Measurements from ENCODE around the gene IFT27.

IFT27 gene

DNA sequence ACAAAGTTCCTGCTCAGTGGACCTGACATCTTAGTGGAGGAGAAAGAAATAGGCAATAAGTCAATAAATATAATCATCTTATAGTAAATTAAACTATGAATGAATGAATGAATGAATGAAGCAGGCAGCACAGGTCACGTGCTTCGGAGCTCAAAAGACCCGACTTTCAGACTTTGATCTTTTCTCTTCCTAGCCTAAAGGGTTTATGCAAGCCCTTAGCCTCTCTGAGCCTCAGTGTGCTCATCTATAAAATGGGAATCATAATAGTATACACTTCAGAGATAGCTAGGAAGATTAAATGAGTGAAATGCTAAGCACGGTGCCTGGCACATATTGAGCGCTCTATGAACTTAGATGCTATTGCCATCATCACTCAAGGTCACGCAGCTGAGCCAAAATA is 33.4 kb upstream of the IFT27 start:
- peaks cover 14% of the 10 kb centered on the region for H3K27me3 ChIP-seq (ENCODE audit: control insufficient read depth, low read length)
- H3F3A ChIP-seq (ENCODE audit: control insufficient read depth, insufficient read depth): no peaks in the 10 kb centered on the region
- TF ChIP-seq, protein P1, sequence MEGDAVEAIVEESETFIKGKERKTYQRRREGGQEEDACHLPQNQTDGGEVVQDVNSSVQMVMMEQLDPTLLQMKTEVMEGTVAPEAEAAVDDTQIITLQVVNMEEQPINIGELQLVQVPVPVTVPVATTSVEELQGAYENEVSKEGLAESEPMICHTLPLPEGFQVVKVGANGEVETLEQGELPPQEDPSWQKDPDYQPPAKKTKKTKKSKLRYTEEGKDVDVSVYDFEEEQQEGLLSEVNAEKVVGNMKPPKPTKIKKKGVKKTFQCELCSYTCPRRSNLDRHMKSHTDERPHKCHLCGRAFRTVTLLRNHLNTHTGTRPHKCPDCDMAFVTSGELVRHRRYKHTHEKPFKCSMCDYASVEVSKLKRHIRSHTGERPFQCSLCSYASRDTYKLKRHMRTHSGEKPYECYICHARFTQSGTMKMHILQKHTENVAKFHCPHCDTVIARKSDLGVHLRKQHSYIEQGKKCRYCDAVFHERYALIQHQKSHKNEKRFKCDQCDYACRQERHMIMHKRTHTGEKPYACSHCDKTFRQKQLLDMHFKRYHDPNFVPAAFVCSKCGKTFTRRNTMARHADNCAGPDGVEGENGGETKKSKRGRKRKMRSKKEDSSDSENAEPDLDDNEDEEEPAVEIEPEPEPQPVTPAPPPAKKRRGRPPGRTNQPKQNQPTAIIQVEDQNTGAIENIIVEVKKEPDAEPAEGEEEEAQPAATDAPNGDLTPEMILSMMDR (IDR thresholded peaks at IDR 0.05; ENCODE audit: low read depth, low read length, poor library complexity, severe bottlenecking): no peak
- no peak overlapping the region for H3K4me3 ChIP-seq (ENCODE audit: low read length)
- no peaks in the 10 kb centered on the region for H4K20me1 ChIP-seq (ENCODE audit: control insufficient read depth, insufficient read depth, low read depth, low read length)
- no peaks in the 10 kb centered on the region for H3K36me3 ChIP-seq (ENCODE audit: control insufficient read depth, low read length)
- no peak overlapping the region for H3K27ac ChIP-seq (ENCODE audit: low read depth, low read length)
- H3K79me2 ChIP-seq (ENCODE audit: control insufficient read depth, low read length): no peaks in the 10 kb centered on the region
- H3K9me2 ChIP-seq (replicated peaks; ENCODE audit: control insufficient read depth, low read length): no peaks in the 10 kb centered on the region
- no peaks in the 10 kb centered on the region for H3K4me1 ChIP-seq (ENCODE audit: control insufficient read depth, low read length)
- H3K4me2 ChIP-seq (ENCODE audit: low read length): no peak overlapping the region
- H3K9me3 ChIP-seq (ENCODE audit: control insufficient read depth, insufficient read depth, low read length): no peaks in the 10 kb centered on the region

DNA sequence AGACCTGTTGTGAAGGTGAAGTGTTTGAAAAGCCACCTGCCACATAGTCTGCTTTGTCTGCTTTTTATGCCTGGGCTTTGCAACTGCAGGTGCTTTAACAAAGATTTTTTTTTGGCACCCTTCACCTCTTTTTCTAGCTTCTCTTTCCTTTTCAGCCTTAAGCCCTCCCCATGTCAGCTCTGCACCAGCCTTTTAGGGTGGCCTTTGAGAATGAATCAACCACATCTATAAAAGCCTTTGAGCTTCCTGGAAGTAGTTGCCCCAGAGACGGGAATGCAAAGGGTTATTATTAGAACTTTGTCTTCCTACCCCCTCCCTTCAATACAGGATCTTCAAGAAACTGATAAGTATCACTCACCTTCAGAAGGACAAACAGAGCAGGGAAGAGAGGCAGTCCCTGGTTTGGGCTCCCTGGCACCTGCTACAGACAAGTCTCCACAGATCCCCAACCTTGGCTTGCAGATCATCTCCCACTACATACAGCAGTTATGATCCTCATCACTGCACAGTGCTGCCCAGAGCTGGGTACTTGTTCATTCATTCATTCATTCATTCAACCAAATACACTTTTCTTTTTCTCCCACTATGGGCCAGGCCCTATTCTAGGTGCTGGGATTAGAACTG is 32.9 kb upstream of the IFT27 start:
- no peak overlapping the region for H3K27ac ChIP-seq (ENCODE audit: low read depth, low read length)
- H3K4me2 ChIP-seq (ENCODE audit: low read length): no peak overlapping the region
- H3K4me1 ChIP-seq (ENCODE audit: control insufficient read depth, low read length): no peaks in the 10 kb centered on the region

DNA sequence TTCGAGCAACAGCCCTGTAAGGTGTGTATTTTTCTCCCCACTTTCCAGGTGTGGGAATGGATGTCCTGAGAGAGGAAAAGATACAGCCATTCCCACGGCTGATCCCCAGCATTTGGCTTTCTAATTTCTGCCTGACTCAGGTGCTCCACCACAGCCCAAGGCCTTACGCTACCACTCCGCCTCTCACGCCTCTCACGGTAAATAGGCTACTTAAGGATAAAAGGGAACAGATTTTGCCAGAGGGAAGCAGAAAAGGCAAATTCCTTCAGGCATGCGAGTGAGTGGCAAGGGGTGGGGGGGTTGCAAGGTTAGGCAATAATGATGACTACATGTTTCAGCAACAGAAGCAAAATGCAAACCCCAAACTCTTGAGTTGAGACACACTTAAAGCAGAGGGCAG is 31.7 kb upstream of the IFT27 start:
- no peak for TF ChIP-seq EZH2phosphoT487 (IDR thresholded peaks at IDR 0.05; ENCODE audit: borderline replicate concordance, low read length)
- TF ChIP-seq, protein P1 (IDR thresholded peaks at IDR 0.05; ENCODE audit: low read depth, low read length, poor library complexity, severe bottlenecking): no peak
- Histone ChIP-seq H3K4me2 (ENCODE audit: low read length) (no peak overlapping the region), H3K27me3 (ENCODE audit: control insufficient read depth, low read length) (peaks cover 3% of the 10 kb centered on the region; the same call in 1 of the 2 replicates)

More for the DNA sequence above, 32.9 kb upstream of the IFT27 start:
- Histone ChIP-seq H3K27me3 (ENCODE audit: control insufficient read depth, low read length) (peaks cover 11% of the 10 kb centered on the region), H3K9me3 (ENCODE audit: control insufficient read depth, insufficient read depth, low read length) (no peaks in the 10 kb centered on the region), H3K9me2 (replicated peaks; ENCODE audit: control insufficient read depth, low read length) (no peaks in the 10 kb centered on the region), H3F3A (ENCODE audit: control insufficient read depth, insufficient read depth) (no peaks in the 10 kb centered on the region), H3K4me3 (ENCODE audit: low read length) (no peak overlapping the region), H4K20me1 (ENCODE audit: control insufficient read depth, insufficient read depth, low read depth, low read length) (no peaks in the 10 kb centered on the region), H3K36me3 (ENCODE audit: control insufficient read depth, low read length) (no peaks in the 10 kb centered on the region), H3K79me2 (ENCODE audit: control insufficient read depth, low read length) (no peaks in the 10 kb centered on the region)
- TF ChIP-seq, protein P1 (IDR thresholded peaks at IDR 0.05; ENCODE audit: low read depth, low read length, poor library complexity, severe bottlenecking): no peak
- TF ChIP-seq EZH2phosphoT487 (IDR thresholded peaks at IDR 0.05; ENCODE audit: borderline replicate concordance, low read length): no peak

More for the DNA sequence above, 31.7 kb upstream of the IFT27 start:
- H3K4me1 ChIP-seq (ENCODE audit: control insufficient read depth, low read length): no peaks in the 10 kb centered on the region
- H3K9me2 ChIP-seq (replicated peaks; ENCODE audit: control insufficient read depth, low read length): no peaks in the 10 kb centered on the region
- no peak overlapping the region for H3K27ac ChIP-seq (ENCODE audit: low read depth, low read length)
- H4K20me1 ChIP-seq (ENCODE audit: control insufficient read depth, insufficient read depth, low read depth, low read length): no peaks in the 10 kb centered on the region
- no peaks in the 10 kb centered on the region for H3F3A ChIP-seq (ENCODE audit: control insufficient read depth, insufficient read depth)
- no peaks in the 10 kb centered on the region for H3K79me2 ChIP-seq (ENCODE audit: control insufficient read depth, low read length)
- H3K36me3 ChIP-seq (ENCODE audit: control insufficient read depth, low read length): no peaks in the 10 kb centered on the region
- H3K4me3 ChIP-seq (ENCODE audit: low read length): no peak overlapping the region
- no peaks in the 10 kb centered on the region for H3K9me3 ChIP-seq (ENCODE audit: control insufficient read depth, insufficient read depth, low read length)

All from DOHH2 (cell line).